SJCRH30 (cell line): ENCODE measurements around the gene NAV2. TPM values are rescaled to one million over a fixed set of nuclear protein-coding genes. Genes with fewer than 3 reads are reported as not detected.
"Not testable (repeated sequence)": the region's sequence is repeated elsewhere in the genome, so short reads cannot be mapped to it uniquely, and the experiment has no call there.

Experiments
- DNase-seq, 2 experiments: peaks; one replicate each; pipeline ENCODE4 v3.0.0-alpha.2; 2015 to 2020
- H3K27ac ChIP-seq: fragments of 250-450 bp; sonication (Bioruptor Pico); 2 replicates; pipeline ENCODE4 v1.5.1; 2020; ENCODE audit warnings: mild to moderate bottlenecking, moderate library complexity
- H3K27me3 ChIP-seq: fragments of 250-450 bp; sonication (Bioruptor Pico); 2 replicates; pipeline ENCODE4 v1.5.1; 2020; ENCODE audit warnings: mild to moderate bottlenecking, moderate library complexity
- H3K36me3 ChIP-seq: fragments of 250-450 bp; sonication (Bioruptor Pico); 2 replicates; pipeline ENCODE4 v1.5.1; 2020; ENCODE audit warnings: mild to moderate bottlenecking, moderate library complexity
- H3K4me1 ChIP-seq: fragments of 250-450 bp; sonication (Bioruptor Pico); 2 replicates; pipeline ENCODE4 v1.5.1; 2020; ENCODE audit warnings: mild to moderate bottlenecking, moderate library complexity
- H3K4me3 ChIP-seq: fragments of 250-450 bp; sonication (Bioruptor Pico); 2 replicates; pipeline ENCODE4 v1.5.1; 2020; ENCODE audit warnings: mild to moderate bottlenecking, moderate library complexity
- H3K9me3 ChIP-seq: fragments of 250-450 bp; sonication (Bioruptor Pico); replicated peaks from 2 replicates; pipeline ENCODE4 v1.5.1; 2020; ENCODE audit warnings: mild to moderate bottlenecking, moderate library complexity
- total RNA-seq: library from RNA; depleted of rRNA; stranded (reverse); fragments of >200 nt; shearing (Covaris generic); gene quantifications from 2 replicates; pipeline ENCODE4 v1.2.3, GENCODE V29; 2014

Gene NAV2
- total RNA-seq, 1 experiment from 2014 or later: 73.1 TPM

DNA sequence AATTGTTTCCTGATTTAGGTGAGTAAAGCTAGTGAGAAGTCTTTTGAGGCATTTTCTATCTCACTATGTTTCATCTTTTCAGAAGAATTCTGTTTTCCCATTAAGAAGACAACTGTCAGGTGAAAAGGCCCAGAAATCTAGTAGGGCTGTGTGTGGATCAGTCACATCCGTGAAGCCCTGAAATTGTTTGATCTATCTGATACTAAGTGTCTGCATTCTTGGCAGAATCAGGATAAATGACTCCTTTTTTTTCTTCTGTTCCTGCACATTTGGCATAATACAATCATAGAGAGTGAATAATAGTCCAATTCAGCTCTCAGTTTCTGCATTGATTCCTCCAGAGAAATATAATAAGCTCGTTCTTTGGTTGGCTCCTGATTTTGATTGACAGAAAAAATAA lies 208.3 kb downstream of the NAV2 start:
- Histone ChIP-seq H3K36me3 (peaks cover 19% of the 10 kb centered on the region), H3K27me3 (no peaks in the 10 kb centered on the region), H3K9me3 (no peaks in the 10 kb centered on the region), H3K4me3 (no peak overlapping the region), H3K4me1 (peaks cover 44% of the 10 kb centered on the region), H3K27ac (no peak overlapping the region)
- DNase-seq: no peak

GRCh38 chr11:19921976-19922688 lies 209.5 kb downstream of the NAV2 start:
- DNase-seq: no peak
- peaks cover 14% of the 10 kb centered on the region for H3K36me3 ChIP-seq
- peaks cover 44% of the 10 kb centered on the region for H3K4me1 ChIP-seq
- no peak overlapping the region for H3K27ac ChIP-seq
- H3K9me3 ChIP-seq: no peaks in the 10 kb centered on the region
- H3K27me3 ChIP-seq: no peaks in the 10 kb centered on the region
- no peak overlapping the region for H3K4me3 ChIP-seq

GRCh38 chr11:19922689-19923035 lies 210.0 kb downstream of the NAV2 start:
- DNase-seq: no peak
- no peaks in the 10 kb centered on the region for H3K9me3 ChIP-seq
- 0 out of 2 replicates have a peak overlapping the region, but pooled peaks have one; percentile 72 for H3K27ac ChIP-seq
- no peaks in the 10 kb centered on the region for H3K27me3 ChIP-seq
- H3K4me3 ChIP-seq: no peak overlapping the region
- H3K36me3 ChIP-seq: peaks cover 11% of the 10 kb centered on the region; the same call in 1 of the 2 replicates
- H3K4me1 ChIP-seq: peaks cover 44% of the 10 kb centered on the region

DNA sequence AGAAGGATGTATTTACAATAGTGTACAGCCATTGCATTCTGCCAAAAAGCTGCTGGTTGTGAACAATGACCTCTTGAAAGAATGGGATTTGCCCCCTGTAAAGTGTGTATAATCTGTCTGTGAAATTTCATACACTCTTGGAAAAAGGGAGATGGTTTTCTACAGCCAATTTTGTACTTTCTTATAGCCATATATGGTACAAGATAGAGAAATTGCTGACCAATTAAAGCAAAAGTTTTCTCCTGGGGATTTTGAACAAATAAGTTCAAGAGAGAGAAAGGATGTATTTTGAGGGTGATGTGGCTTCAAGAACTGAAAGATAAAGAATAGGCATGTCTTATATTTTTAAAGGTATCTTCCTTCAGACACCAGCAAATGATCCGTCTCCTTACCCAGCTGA lies 211.0 kb downstream of the NAV2 start:
- Histone ChIP-seq H3K4me3 (no peak overlapping the region), H3K9me3 (no peaks in the 10 kb centered on the region), H3K27me3 (no peaks in the 10 kb centered on the region), H3K27ac (peak overlapping the region; percentile 72), H3K4me1 (peaks cover 48% of the 10 kb centered on the region), H3K36me3 (peaks cover 4% of the 10 kb centered on the region; the same call in 1 of the 2 replicates)
- peak in 1 of 2 experiments; percentile 43 for DNase-seq

DNA sequence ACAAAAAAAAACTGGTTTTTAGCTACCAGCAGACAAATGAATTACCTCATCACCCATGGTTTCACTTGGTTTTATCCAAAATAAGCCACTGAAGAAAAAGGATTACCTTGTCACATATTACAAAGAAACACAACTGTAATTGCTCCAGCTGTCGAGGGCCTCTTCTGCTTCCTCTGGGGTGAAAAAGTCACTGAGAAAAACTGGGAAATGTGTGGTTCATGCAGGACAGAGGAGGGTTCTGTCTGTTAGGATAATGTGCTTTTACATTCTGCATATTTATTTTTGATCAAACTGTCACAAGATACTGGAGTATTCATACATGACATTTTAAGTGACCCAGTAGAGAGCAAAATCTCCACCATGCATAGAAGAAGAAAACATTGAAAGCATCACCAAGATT lies 211.7 kb downstream of the NAV2 start:
- H3K4me1 ChIP-seq: peaks cover 55% of the 10 kb centered on the region
- DNase-seq: peak; percentile 76 to 90
- no peak overlapping the region for H3K4me3 ChIP-seq
- no peaks in the 10 kb centered on the region for H3K27me3 ChIP-seq
- H3K27ac ChIP-seq: peak overlapping the region; percentile 72
- no peaks in the 10 kb centered on the region for H3K9me3 ChIP-seq
- H3K36me3 ChIP-seq: peaks cover 2% of the 10 kb centered on the region; the same call in 1 of the 2 replicates

GRCh38 chr11:19924716-19925115 lies 212.1 kb downstream of the NAV2 start:
- Histone ChIP-seq H3K9me3 (no peaks in the 10 kb centered on the region), H3K27ac (peak overlapping the region; percentile 72), H3K4me1 (peaks cover 58% of the 10 kb centered on the region), H3K36me3 (peaks cover 2% of the 10 kb centered on the region; the same call in 1 of the 2 replicates), H3K4me3 (no peak overlapping the region), H3K27me3 (no peaks in the 10 kb centered on the region)
- DNase-seq: no peak

GRCh38 chr11:19927403-19927802 lies 214.8 kb downstream of the NAV2 start:
- peaks cover 44% of the 10 kb centered on the region for H3K4me1 ChIP-seq
- not testable (repeated sequence) for H3K27me3 ChIP-seq, H3K9me3 ChIP-seq, H3K27ac ChIP-seq, H3K36me3 ChIP-seq, H3K4me3 ChIP-seq, DNase-seq

GRCh38 chr11:19929147-19929546 lies 216.5 kb downstream of the NAV2 start:
- Histone ChIP-seq H3K27ac (peak overlapping the region; percentile 12; the same call in 1 of the 2 replicates), H3K36me3 (peaks cover 9% of the 10 kb centered on the region), H3K4me1 (peaks cover 27% of the 10 kb centered on the region), H3K9me3 (no peaks in the 10 kb centered on the region), H3K27me3 (no peaks in the 10 kb centered on the region), H3K4me3 (no peak overlapping the region)
- DNase-seq: no peak

GRCh38 chr11:19929655-19930054 lies 217.0 kb downstream of the NAV2 start:
- Histone ChIP-seq H3K9me3 (no peaks in the 10 kb centered on the region), H3K27me3 (no peaks in the 10 kb centered on the region), H3K27ac (peak overlapping the region; percentile 2; the same call in 1 of the 2 replicates), H3K4me1 (peaks cover 24% of the 10 kb centered on the region), H3K4me3 (no peak overlapping the region), H3K36me3 (peaks cover 14% of the 10 kb centered on the region)
- DNase-seq: no peak

DNA sequence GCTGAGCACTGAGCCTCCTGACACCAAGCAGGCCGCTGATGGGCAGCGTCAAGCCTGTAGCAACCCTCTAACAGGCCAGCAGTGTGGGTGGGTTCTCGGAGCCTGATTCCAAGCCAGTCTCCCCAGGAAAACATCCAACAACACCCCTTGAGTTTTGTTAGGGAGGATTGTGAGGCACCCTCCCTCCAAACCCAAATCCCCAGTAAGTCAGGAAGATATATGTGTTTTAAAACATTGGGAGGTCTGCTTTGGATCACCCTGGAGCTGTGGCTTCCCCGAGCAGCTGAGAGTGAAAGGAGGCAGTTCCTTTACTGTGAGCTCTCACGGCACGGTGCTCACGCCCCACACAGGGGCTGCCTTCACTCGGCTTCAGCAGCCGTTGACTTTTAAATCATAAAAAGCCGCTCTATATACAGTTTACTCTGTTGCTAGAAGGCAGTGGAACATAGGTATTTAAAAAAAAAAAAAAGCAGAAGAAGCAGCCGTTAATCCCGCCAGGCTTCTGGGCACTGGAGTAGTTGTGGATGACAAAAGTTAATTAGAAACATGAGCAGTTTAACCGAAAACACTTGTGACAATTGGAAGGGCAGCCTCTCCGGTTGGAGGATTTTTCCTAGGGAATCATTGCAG lies 218.6 kb downstream of the NAV2 start:
- Histone ChIP-seq H3K4me1 (peaks cover 14% of the 10 kb centered on the region), H3K27me3 (no peaks in the 10 kb centered on the region), H3K9me3 (no peaks in the 10 kb centered on the region), H3K36me3 (peaks cover 22% of the 10 kb centered on the region), H3K27ac (no peak overlapping the region), H3K4me3 (no peak overlapping the region)
- no peak for DNase-seq

GRCh38 chr11:19931771-19932369 lies 219.2 kb downstream of the NAV2 start:
- Histone ChIP-seq H3K4me1 (peaks cover 14% of the 10 kb centered on the region), H3K36me3 (peaks cover 28% of the 10 kb centered on the region), H3K9me3 (no peaks in the 10 kb centered on the region), H3K27me3 (no peaks in the 10 kb centered on the region), H3K27ac (no peak overlapping the region), H3K4me3 (no peak overlapping the region)
- DNase-seq: no peak

GRCh38 chr11:19933132-19933735 lies 220.6 kb downstream of the NAV2 start:
- no peak for DNase-seq
- peaks cover 31% of the 10 kb centered on the region for H3K36me3 ChIP-seq
- H3K27ac ChIP-seq: no peak overlapping the region
- no peak overlapping the region for H3K4me3 ChIP-seq
- peaks cover 14% of the 10 kb centered on the region for H3K4me1 ChIP-seq
- no peaks in the 10 kb centered on the region for H3K27me3 ChIP-seq
- no peaks in the 10 kb centered on the region for H3K9me3 ChIP-seq

- Histone ChIP-seq H3K27ac (no peak overlapping the region), H3K27me3 (no peaks in the 10 kb centered on the region), H3K36me3 (peaks cover 35% of the 10 kb centered on the region), H3K4me3 (no peak overlapping the region), H3K4me1 (peaks cover 7% of the 10 kb centered on the region), H3K9me3 (no peaks in the 10 kb centered on the region)
- DNase-seq: no peak
Observed at GRCh38 chr11:19933801-19934488, 221.3 kb downstream of the NAV2 start.

DNA sequence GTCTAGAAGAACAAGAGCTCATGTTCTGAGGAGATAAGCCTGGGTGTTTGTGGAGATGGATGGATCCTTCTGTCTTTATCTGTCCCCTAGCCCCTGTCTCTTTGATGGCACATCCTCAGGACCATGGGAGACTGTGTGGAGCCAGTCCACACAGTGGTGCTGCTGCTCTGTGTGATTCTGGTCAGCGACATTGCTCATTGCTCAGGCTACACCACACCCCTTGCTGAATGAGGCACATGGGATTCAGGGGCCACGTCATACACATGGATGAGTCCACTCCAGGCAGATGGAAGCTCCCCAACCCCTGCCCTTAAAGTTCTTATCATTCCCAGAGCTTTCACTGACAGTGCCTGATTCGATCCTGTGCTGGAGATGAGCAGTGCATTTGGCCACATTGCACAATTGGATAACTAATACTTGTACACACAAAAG lies 222.2 kb downstream of the NAV2 start:
- H3K4me1 ChIP-seq: no peaks in the 10 kb centered on the region
- no peak overlapping the region for H3K27ac ChIP-seq
- DNase-seq: no peak

More for the DNA sequence above, 222.2 kb downstream of the NAV2 start:
- Histone ChIP-seq H3K36me3 (peaks cover 41% of the 10 kb centered on the region), H3K9me3 (no peaks in the 10 kb centered on the region), H3K4me3 (no peak overlapping the region), H3K27me3 (no peaks in the 10 kb centered on the region)
